Measurements from ENCODE around the gene SLC28A3.

- TF ChIP-seq POLR2AphosphoS5 (IDR thresholded peaks at IDR 0.05): no peak
- TF ChIP-seq CTCF (IDR thresholded peaks at IDR 0.05): no peak
- no peak for TF ChIP-seq POLR2A (IDR thresholded peaks at IDR 0.05; ENCODE audit: low read depth)
- no peak for TF ChIP-seq EP300 (IDR thresholded peaks at IDR 0.05)
Measured at GRCh38 chr9:84368601-84369000, 28.0 kb upstream of the SLC28A3 start.
